ENCODE measurements around the gene REEP1. TPM values are rescaled to one million over a fixed set of nuclear protein-coding genes. Genes with fewer than 3 reads are reported as not detected.

REEP1 gene
- polyA plus RNA-seq, 2 of the 4 experiments (the other 2 are of a cell fraction), result 0.30 to 0.45 TPM

- Histone ChIP-seq H3K4me2 (peak overlapping the region; percentile 41), H3K4me1 (peaks cover 14% of the 10 kb centered on the region), H3K4me3 (no peak overlapping the region), H3K27ac (0 out of 6 replicates have a peak overlapping the region, but pooled peaks of 1 of the 2 experiments have one; percentile 23), H3K9me3 (peaks cover 35% of the 10 kb centered on the region)
- ChIA-PET POLR2A (interaction anchor here (0.5 kb wide), 1 partner anchor 168 kb away, joined by 4 read pairs; no protein-coding TSS in a partner anchor), CTCF (interaction anchor here (0.9 to 2.3 kb wide), 4 partner anchors 8 to 18 kb away, joined by 3 to 6 read pairs (median 3); no protein-coding TSS in a partner anchor)
- FAIRE-seq (no peak), ATAC-seq (peak; percentile 70 to 81), DNase-seq (ENCODE audit: low read depth in 1 of 2, low spot score in 1 of 2) (peak; percentile 52 to 53)
- 25% methylated on average over 5 of the region's 5 CpGs for WGBS (ENCODE audit: missing lambda C conversion rate)
- TF ChIP-seq RAD21 (conservative IDR thresholded peaks at IDR 0.05 in 1 of 2, IDR thresholded peaks at IDR 0.05 in 1 of 2), result no peak
- peak; percentile 38 for TF ChIP-seq JUNB (IDR thresholded peaks at IDR 0.05)
- no peak for TF ChIP-seq ZSCAN20 (CRISPR knock-in tag; IDR thresholded peaks at IDR 0.05)
- TF ChIP-seq POLR2A (IDR thresholded peaks at IDR 0.05; ENCODE audit: low read length), result no peak
- TF ChIP-seq ZNF302 (CRISPR knock-in tag; IDR thresholded peaks at IDR 0.05), result no peak
- peak; percentile 55; the same call in 1 of the 2 replicates for TF ChIP-seq FOSL2 (IDR thresholded peaks at IDR 0.05)
- peak; percentile 79 for TF ChIP-seq FOSL2 (CRISPR knock-in tag; IDR thresholded peaks at IDR 0.05)
These were observed 63.0 kb downstream of the REEP1 start for GRCh38 chr2:86274265-86274917.

GRCh38 chr2:86272111-86272510, 65.3 kb downstream of the REEP1 start:
- Histone ChIP-seq H3K27ac (no peak overlapping the region), H3K4me1 (peaks cover 14% of the 10 kb centered on the region), H3K4me3 (no peak overlapping the region), H3K4me2 (no peak overlapping the region), H3K9me3 (peaks cover 55% of the 10 kb centered on the region)
- TF ChIP-seq MAZ (IDR thresholded peaks at IDR 0.05; ENCODE audit: borderline replicate concordance, low read depth, low read length), result no peak
- ChIA-PET CTCF (interaction anchor here (2.3 kb wide), 1 partner anchor 11 kb away, joined by 6 read pairs; no protein-coding TSS in a partner anchor), POLR2A (no interaction called here)
- no peak for FAIRE-seq
- ATAC-seq, result no peak
- WGBS (ENCODE audit: missing lambda C conversion rate), result 2% methylated on average over 2 of the region's 2 CpGs
- DNase-seq (ENCODE audit: low read depth in 1 of 2, low spot score in 1 of 2), result no peak

GRCh38 chr2:86271248-86271647, 66.2 kb downstream of the REEP1 start:
- ATAC-seq (no peak), DNase-seq (ENCODE audit: low read depth in 1 of 2, low spot score in 1 of 2) (no peak), FAIRE-seq (no peak)
- TF ChIP-seq FOXS1 (CRISPR knock-in tag; IDR thresholded peaks at IDR 0.05) (peak; percentile 68; the same call in 1 of the 2 replicates), ZNF302 (CRISPR knock-in tag; IDR thresholded peaks at IDR 0.05) (no peak)
- H3K27ac ChIP-seq, result no peak overlapping the region
- no peak overlapping the region for H3K4me2 ChIP-seq
- no peak overlapping the region for H3K4me3 ChIP-seq
- H3K9me3 ChIP-seq, result peaks cover 59% of the 10 kb centered on the region
- ChIA-PET CTCF (interaction anchor here (0.7 kb wide), 1 partner anchor 411 kb away, joined by 4 read pairs; no protein-coding TSS in a partner anchor), POLR2A (no interaction called here)
- H3K4me1 ChIP-seq, result peaks cover 14% of the 10 kb centered on the region

- no peak for FAIRE-seq
These were observed 73.5 kb downstream of the REEP1 start for GRCh38 chr2:86263956-86264355.

More at GRCh38 chr2:86263956-86264355, 73.5 kb downstream of the REEP1 start:
- Histone ChIP-seq H3K4me1 (no peaks in the 10 kb centered on the region), H3K4me3 (no peak overlapping the region), H3K9me3 (peaks cover 25% of the 10 kb centered on the region; the same call in 2 of the 3 replicates), H3K27ac (no peak overlapping the region), H3K4me2 (no peak overlapping the region)
- DNase-seq (ENCODE audit: low read depth in 1 of 2, low spot score in 1 of 2), result no peak
- WGBS (ENCODE audit: missing lambda C conversion rate), result 85% methylated on average over 6 of the region's 6 CpGs
- ATAC-seq, result no peak
- CTCF ChIA-PET, result no interaction called here
- POLR2A ChIA-PET, result no interaction called here
- no peak for TF ChIP-seq NR3C1 (IDR thresholded peaks at IDR 0.05)
- TF ChIP-seq PHF8 (IDR thresholded peaks at IDR 0.05; ENCODE audit: borderline replicate concordance, low read depth), result no peak
- no peak for TF ChIP-seq CHD4 (IDR thresholded peaks at IDR 0.05; ENCODE audit: borderline replicate concordance)
- TF ChIP-seq, protein P1, sequence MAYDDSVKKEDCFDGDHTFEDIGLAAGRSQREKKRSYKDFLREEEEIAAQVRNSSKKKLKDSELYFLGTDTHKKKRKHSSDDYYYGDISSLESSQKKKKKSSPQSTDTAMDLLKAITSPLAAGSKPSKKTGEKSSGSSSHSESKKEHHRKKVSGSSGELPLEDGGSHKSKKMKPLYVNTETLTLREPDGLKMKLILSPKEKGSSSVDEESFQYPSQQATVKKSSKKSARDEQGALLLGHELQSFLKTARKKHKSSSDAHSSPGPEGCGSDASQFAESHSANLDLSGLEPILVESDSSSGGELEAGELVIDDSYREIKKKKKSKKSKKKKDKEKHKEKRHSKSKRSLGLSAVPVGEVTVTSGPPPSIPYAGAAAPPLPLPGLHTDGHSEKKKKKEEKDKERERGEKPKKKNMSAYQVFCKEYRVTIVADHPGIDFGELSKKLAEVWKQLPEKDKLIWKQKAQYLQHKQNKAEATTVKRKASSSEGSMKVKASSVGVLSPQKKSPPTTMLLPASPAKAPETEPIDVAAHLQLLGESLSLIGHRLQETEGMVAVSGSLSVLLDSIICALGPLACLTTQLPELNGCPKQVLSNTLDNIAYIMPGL (CRISPR knock-in tag; IDR thresholded peaks at IDR 0.05; ENCODE audit: borderline replicate concordance), result no peak
- no peak for TF ChIP-seq ZSCAN20 (CRISPR knock-in tag; IDR thresholded peaks at IDR 0.05)
- TF ChIP-seq, protein P2, sequence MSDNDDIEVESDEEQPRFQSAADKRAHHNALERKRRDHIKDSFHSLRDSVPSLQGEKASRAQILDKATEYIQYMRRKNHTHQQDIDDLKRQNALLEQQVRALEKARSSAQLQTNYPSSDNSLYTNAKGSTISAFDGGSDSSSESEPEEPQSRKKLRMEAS (IDR thresholded peaks at IDR 0.05), result no peak
- no peak for TF ChIP-seq HOXA7 (CRISPR knock-in tag; IDR thresholded peaks at IDR 0.05)
- TF ChIP-seq, protein P3, sequence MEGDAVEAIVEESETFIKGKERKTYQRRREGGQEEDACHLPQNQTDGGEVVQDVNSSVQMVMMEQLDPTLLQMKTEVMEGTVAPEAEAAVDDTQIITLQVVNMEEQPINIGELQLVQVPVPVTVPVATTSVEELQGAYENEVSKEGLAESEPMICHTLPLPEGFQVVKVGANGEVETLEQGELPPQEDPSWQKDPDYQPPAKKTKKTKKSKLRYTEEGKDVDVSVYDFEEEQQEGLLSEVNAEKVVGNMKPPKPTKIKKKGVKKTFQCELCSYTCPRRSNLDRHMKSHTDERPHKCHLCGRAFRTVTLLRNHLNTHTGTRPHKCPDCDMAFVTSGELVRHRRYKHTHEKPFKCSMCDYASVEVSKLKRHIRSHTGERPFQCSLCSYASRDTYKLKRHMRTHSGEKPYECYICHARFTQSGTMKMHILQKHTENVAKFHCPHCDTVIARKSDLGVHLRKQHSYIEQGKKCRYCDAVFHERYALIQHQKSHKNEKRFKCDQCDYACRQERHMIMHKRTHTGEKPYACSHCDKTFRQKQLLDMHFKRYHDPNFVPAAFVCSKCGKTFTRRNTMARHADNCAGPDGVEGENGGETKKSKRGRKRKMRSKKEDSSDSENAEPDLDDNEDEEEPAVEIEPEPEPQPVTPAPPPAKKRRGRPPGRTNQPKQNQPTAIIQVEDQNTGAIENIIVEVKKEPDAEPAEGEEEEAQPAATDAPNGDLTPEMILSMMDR (IDR thresholded peaks at IDR 0.05), result no peak
- no peak for TF ChIP-seq POLR2A (IDR thresholded peaks at IDR 0.05; ENCODE audit: low read length)
- TF ChIP-seq SMC3 (IDR thresholded peaks at IDR 0.05), result no peak
- TF ChIP-seq HOXB13 (CRISPR knock-in tag; IDR thresholded peaks at IDR 0.05; ENCODE audit: low read depth), result no peak
- no peak for TF ChIP-seq USF2 (IDR thresholded peaks at IDR 0.05)
- no peak for TF ChIP-seq SREBF2 (IDR thresholded peaks at IDR 0.05)
- TF ChIP-seq, protein P4, sequence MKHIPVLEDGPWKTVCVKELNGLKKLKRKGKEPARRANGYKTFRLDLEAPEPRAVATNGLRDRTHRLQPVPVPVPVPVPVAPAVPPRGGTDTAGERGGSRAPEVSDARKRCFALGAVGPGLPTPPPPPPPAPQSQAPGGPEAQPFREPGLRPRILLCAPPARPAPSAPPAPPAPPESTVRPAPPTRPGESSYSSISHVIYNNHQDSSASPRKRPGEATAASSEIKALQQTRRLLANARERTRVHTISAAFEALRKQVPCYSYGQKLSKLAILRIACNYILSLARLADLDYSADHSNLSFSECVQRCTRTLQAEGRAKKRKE (CRISPR knock-in tag; IDR thresholded peaks at IDR 0.05; ENCODE audit: low read depth), result no peak
- no peak for TF ChIP-seq TFCP2L1 (CRISPR knock-in tag; IDR thresholded peaks at IDR 0.05)
- no peak for TF ChIP-seq CHD2 (IDR thresholded peaks at IDR 0.05; ENCODE audit: low read length, partially characterized antibody)
- TF ChIP-seq HDAC2 (IDR thresholded peaks at IDR 0.05), result no peak
- no peak for TF ChIP-seq JUNB (IDR thresholded peaks at IDR 0.05)
- no peak for TF ChIP-seq RNF2 (IDR thresholded peaks at IDR 0.05; ENCODE audit: borderline replicate concordance, low read depth)
